Measurements from ENCODE around the gene CLEC16A. TPM values are rescaled to one million over a fixed set of nuclear protein-coding genes. Genes with fewer than 3 reads are reported as not detected.

CLEC16A gene
- total RNA-seq, 4 donors from 2014 or later: 7.6 to 65.6 (median 28.0) TPM

DNA sequence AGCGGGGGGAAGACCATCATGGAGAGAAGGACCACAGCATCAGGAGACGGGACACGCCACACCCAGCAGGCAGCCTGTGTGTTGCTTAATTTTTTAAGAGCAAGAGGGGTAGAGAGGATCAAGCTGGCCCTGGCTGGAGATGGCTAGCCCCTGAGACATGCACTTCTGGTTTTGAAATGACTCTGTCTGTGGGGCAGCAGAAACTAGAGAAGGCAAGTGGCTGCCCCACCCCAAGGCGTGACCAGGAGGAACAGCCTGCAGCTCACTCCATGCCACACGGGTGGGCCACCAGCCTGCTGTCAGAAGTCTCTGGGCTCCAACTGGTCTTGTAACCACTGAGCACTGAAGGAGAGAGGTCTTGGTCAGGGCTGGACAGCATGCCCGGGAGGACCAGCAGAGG lies 236.1 kb downstream of the CLEC16A start:
- intact Hi-C loops (cut with DNase I; ENCODE audit: low total_unique reads): no loop called here
- Histone ChIP-seq H3K27ac (no peak overlapping the region), H3K4me1 (no peaks in the 10 kb centered on the region), H3K27me3 (no peaks in the 10 kb centered on the region), H3K36me3 (no peaks in the 10 kb centered on the region), H3K4me3 (no peak overlapping the region), H3K9me3 (no peaks in the 10 kb centered on the region)
- DNase-seq: no peak
- TF ChIP-seq CTCF (IDR thresholded peaks at IDR 0.05) (no peak), POLR2A (IDR thresholded peaks at IDR 0.05) (no peak)

- H3K27ac ChIP-seq: no peak overlapping the region
Measured at GRCh38 chr16:11181242-11181898, 237.0 kb downstream of the CLEC16A start.

DNA sequence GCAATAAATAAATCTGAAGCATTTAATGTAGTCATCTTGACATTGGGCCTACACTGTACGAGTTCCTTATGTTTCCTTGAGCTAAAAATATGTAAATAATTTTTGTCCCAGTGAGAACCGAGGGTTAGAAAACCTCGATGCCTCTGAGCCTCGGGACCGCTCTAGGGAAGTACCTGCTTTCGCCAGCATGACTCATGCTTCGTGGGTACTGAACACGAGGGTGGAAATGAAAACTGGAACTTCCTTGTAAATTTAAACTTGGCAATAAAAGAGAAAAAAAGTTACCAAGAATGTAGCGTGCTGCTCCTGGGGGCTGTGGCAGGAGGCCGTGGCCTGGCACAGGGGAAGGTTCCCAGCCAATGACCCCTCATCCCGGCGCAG lies 237.5 kb downstream of the CLEC16A start:
- H3K9me3 ChIP-seq: no peaks in the 10 kb centered on the region
- H3K36me3 ChIP-seq: no peaks in the 10 kb centered on the region
- no peak for DNase-seq
- no peaks in the 10 kb centered on the region for H3K4me1 ChIP-seq
- TF ChIP-seq CTCF (IDR thresholded peaks at IDR 0.05) (no peak), POLR2A (IDR thresholded peaks at IDR 0.05) (no peak)
- no peak overlapping the region for H3K4me3 ChIP-seq
- H3K27me3 ChIP-seq: no peaks in the 10 kb centered on the region
- no peak overlapping the region for H3K27ac ChIP-seq
- intact Hi-C loops (cut with DNase I; ENCODE audit: low total_unique reads): no loop called here

More at GRCh38 chr16:11181242-11181898, 237.0 kb downstream of the CLEC16A start:
- H3K27me3 ChIP-seq: no peaks in the 10 kb centered on the region
- DNase-seq: no peak
- TF ChIP-seq CTCF (IDR thresholded peaks at IDR 0.05) (no peak), POLR2A (IDR thresholded peaks at IDR 0.05) (no peak)
- no peak overlapping the region for H3K4me3 ChIP-seq
- no peaks in the 10 kb centered on the region for H3K36me3 ChIP-seq
- no peaks in the 10 kb centered on the region for H3K9me3 ChIP-seq
- no peaks in the 10 kb centered on the region for H3K4me1 ChIP-seq
- intact Hi-C loops (cut with DNase I; ENCODE audit: low total_unique reads): no loop called here

GRCh38 chr16:11182411-11182810 lies 238.0 kb downstream of the CLEC16A start:
- no peaks in the 10 kb centered on the region for H3K4me1 ChIP-seq
- H3K4me3 ChIP-seq: no peak overlapping the region
- H3K27ac ChIP-seq: no peak overlapping the region
- H3K36me3 ChIP-seq: no peaks in the 10 kb centered on the region
- DNase-seq: no peak
- H3K9me3 ChIP-seq: no peaks in the 10 kb centered on the region
- intact Hi-C loops (cut with DNase I; ENCODE audit: low total_unique reads): no loop called here
- H3K27me3 ChIP-seq: no peaks in the 10 kb centered on the region
- no peak for TF ChIP-seq POLR2A (IDR thresholded peaks at IDR 0.05)
- no peak for TF ChIP-seq CTCF (IDR thresholded peaks at IDR 0.05)

GRCh38 chr16:11183035-11183812 lies 238.9 kb downstream of the CLEC16A start:
- no peak for DNase-seq
- H3K4me1 ChIP-seq: no peaks in the 10 kb centered on the region
- H3K4me3 ChIP-seq: no peak overlapping the region
- H3K27ac ChIP-seq: no peak overlapping the region
- H3K27me3 ChIP-seq: no peaks in the 10 kb centered on the region
- TF ChIP-seq CTCF (IDR thresholded peaks at IDR 0.05): no peak
- no peak for TF ChIP-seq POLR2A (IDR thresholded peaks at IDR 0.05)
- no peaks in the 10 kb centered on the region for H3K9me3 ChIP-seq
- intact Hi-C loops (cut with DNase I; ENCODE audit: low total_unique reads): no loop called here
- H3K36me3 ChIP-seq: no peaks in the 10 kb centered on the region
